GM18870 (cell line): ENCODE data around the gene P4HB.

Experiments
- ATAC-seq: cut with Tn5 transposase; IDR thresholded peaks from one replicate; pipeline ENCODE4 v1.9.1; 2021; ENCODE audit warnings: moderate library complexity; ENCODE audit not compliant: unreplicated experiment

The P4HB gene

DNA sequence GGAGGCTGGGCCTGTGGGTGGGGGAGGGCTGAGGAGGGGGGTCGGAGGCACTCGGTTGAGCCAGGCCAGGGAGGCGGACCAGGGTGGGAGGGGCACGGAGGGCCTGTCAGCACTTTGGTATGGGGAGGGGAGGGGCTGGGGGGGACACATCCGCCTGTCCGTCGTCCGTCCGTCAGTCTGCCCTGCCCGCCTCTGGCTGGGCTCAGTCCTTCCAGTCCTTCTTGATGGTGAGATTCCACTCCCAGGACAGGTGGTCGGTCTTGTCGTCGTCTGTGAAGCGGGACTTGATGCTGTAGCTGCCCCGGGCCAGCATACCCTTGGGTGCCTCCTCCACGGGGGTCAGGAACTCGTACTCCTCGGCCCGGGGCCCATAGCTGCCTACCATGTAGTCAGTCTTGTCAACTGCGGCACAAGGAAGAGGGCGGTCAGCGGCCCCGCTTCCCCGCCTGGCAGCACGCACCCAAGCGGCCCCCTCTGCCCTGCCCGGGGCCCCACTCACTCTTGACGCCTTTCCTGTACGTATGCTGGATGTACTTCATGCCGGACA lies 8.4 kb upstream of the P4HB start:
- no peak for ATAC-seq

DNA sequence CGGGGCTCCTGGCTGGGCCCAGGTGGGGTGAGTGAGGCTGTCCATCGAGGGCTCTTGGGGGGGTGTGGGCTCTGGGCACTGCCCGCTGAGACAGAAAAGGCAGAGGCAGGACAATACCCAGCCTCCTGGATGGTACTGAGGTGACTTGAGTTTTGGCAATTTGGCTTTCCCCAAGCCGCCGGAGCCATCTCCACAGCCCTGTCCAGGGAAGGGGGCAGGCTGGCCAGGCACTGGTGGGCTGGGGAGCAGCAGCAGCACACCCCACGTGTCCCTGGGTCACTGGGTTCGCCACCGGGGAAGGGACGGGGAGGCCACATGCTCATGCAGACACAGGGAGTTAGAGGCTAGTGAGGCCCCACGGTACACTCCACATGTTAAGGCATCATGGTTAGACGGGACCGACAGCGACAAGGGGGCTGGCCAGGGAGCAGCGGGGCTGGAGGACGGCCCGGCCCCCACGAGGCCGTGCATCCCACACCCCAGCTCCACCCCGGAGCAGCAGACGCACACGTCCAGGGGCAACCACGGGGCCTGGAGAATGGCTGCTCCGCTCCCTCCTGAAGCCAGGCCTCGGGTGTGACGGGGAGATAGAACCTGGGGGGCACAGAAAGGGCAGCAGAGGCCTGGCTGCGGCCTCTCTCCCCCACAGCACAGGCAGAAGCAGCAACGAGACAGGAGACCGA lies 7.8 kb upstream of the P4HB start:
- no peak for ATAC-seq

DNA sequence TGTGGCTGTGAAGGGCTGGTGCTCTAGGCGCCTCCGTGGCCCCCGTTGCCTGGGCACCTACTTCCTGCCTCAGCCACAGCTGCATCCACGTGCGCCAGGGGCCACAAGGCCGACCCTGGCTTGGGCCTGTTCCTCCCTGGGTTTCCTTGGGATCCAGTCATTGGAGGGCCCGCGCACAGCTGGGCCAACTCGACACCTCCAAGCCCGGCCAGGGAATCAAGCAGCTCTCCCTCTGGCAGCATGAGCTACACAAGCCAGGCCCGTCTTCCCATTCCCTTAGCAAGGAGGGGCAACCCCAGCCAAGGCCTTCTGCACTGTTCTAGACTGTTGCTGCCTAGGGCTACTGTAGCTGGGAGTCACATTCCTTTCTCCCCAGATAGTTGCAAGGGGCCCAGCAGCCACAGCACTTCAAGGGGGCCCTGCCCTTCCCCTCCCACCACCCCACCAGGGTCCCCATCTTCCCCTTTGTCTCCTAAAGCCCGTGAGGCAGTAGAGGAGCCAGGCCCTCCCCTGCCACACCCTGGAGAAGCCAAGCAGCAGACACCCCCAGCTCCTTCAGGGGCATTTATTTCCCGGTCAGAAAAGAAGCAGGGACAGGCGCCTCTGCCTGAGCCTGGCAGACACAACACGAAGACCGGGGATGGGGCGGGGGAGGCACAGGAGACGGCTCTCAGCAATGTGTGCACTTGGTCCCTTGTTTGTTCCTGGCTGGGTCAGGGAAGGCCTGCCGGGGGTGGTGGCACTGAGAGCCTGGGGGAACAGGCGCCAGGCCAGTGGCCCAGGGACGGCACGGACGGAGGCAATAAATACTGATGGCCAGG lies 7.0 kb upstream of the P4HB start:
- no peak for ATAC-seq

DNA sequence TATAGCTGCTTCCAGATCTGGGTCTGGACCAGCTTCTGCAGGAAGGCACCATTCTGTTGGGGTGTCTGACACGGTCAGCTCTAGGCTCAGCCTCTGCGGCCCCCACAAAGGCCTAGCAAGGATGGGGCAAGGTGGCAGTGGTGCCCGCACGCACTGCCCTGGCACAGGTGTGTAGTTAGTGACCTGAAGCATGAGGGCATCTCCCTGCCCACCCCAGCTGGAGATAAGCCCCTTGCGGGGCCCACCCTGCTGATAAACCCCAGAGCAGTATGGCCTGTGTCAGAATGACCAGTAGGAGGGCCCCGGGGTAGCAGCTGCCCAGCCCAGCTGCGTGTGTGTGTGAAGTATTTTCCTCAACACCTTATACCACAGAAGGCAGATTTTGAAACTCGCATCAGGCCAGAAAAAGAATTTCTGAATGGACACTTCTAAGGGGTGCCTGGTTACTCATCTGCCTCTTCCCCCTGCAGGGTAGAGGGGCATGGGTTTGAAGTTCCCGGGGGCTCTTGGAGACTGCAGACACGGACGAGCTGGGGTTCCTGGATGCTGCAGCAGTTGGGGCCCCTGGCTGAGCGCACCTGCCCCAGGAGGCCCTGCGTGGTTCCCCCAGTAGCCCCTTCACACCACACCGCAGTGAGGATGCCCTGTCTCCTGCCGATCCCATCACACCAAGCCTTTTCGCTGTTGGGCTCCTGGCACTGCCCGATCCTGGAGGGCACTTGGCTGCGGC lies 6.3 kb upstream of the P4HB start:
- no peak for ATAC-seq

DNA sequence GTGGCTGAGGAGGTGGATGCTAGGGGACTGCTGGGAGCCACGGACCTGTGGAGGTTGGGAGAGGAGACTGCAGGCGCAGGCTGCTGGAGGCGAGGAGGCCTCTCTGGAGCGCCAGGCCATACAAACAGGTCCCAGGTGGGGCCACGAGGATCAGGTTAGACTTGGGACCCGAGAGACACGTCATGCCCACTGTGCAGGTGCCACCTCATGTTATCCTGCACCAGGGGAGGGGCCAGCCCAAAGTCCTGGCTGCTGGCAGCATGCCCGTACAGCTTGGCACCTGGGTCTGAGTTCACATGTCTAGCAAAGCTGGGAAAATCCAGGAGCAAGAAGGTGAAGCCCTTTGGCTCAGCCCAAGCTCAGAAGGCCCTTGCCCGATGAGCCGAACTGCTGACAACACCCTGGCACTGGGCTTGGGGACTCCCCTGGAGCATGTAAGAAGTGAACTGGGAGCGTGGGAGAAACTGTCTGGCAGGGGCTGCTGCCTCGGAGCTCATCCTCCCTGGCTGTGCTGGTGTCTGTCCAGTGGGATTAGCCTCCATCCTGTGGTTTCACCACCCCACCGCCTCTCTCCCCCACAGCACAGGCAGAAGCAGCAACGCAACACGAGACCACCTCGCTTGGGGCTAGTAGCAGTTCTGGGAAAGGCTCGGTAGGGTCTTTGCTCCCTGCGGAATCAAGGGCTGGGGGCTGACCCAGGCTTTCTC lies 5.6 kb upstream of the P4HB start:
- ATAC-seq, result no peak

DNA sequence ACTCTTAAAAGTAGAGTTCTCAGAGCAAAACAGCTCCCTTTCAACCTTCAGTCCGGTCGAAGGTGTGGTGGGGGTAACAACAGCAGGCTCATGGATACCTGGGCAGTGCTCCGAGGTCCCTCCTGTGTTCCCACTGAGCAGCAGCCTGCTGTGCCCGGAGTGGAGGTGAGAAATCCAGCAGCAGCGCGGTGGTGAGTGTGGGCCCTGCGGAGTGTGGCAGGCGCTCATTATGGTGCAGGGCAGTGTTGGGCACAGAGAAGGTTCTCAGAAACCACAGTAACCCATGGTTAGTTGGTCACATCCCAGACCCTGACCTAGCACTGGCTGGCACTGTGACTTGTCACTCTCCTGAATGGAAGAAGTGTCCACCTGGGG lies 5.0 kb upstream of the P4HB start:
- ATAC-seq, result no peak

DNA sequence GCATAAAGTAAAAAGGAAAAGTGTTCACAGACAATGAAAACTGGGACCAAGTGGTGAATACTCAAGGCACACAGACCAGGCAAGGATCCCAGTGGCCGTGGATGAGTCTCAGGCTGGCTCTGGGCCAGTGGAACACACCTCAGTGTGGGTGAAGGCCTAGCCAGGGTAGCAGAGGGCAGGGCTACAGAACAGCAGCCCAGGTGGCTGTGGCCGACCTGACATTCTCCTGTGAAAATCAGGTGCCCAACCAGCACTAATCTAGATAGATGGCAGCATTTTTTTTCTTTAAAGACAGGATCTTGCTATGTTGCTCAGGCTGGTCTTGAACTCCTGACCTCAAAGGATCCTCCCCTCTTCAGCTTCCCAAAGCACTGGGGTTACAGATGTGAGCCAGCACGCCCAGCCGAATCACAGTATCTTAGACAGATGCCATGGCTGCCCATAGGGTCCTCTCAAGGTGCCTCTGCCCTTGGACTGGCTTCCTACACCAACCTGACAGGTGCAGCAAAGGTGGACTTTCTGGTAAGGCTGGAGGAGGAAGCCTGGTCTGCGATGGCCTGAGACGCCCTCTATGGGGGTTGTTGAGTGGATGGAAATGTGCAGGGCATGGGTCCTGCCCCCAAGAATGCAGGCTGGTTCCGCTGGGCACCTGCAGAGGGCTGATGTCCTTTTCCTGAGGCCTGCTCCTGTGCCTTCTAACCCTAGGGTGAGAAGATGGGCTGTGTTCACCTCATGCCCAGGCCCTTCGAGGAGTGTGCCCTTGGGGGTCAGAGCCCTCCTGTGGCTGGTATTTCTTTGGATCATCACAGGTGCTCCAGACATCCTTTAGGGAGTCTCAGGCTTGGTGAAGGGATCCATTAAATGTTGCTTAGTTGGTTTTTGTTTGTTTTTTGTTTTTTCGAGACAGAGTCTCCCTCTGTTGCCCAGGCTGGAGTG lies 3.8 kb upstream of the P4HB start:
- no peak for ATAC-seq

DNA sequence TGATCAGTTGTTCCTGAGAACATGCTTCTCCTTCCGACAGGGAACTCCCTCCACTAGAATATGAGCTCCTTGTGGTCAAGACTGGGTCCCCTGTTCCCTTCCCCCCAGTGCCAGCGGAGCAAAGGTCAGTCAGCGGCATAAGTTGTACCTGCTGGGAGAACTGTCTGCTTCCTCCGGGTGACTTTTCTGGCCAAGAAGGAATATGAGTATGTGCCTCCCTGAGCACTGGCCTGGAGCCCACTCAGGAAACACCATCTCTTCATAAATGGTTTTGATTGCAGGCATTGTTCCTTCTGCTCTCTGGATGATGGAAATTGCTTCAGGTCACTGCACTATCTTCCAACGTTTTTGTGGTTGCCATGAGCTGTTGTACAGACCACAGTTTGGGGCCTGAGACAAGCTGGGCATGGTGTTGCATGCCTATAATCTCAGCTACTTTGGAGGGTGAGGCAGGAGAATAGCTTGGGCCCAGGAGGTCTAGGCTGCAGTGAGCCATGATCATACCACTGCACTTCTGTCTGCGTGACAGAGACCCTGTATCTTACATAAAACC lies 2.9 kb upstream of the P4HB start:
- no peak for ATAC-seq

DNA sequence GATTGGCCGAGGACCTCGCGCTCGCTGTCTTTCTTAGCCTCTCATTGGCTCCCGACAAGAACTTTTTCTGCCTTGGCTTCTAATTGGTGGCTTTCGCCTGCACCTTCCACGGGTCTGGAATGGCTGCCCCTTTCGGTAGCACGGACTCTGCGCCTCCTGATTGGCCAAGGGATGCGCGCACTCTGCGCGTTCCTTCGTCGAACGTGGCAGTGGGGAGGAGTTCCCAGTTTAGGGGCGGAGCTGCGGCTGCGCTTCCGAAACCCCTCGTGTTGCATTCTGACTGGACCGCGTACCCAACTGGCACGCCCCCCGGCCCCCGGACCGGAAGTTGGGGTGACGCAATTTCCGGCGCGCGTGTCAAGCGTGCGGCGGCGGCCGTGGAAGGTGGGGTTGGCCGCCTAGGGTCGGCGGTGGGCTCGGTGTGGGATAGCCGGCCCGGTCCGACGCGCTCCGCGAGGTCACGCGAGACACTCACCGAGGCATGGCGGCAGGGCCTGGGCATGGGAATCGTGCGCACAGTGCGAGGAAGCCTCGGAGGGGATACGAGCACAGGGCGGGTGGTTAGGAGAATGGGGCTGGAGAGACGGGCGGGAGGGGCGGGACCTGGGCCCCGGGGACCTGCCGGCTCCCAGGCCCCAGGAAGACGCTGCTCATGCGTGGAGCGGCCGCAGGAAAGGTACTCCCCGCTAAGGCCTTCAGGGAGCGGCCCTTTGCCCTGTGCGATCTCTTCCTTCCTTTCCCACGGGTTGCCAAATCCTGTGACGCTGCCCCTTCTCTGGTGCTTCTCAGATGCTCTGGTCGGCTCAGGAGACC lies 627 bp upstream of the P4HB start:
- peak; percentile 91 for ATAC-seq

DNA sequence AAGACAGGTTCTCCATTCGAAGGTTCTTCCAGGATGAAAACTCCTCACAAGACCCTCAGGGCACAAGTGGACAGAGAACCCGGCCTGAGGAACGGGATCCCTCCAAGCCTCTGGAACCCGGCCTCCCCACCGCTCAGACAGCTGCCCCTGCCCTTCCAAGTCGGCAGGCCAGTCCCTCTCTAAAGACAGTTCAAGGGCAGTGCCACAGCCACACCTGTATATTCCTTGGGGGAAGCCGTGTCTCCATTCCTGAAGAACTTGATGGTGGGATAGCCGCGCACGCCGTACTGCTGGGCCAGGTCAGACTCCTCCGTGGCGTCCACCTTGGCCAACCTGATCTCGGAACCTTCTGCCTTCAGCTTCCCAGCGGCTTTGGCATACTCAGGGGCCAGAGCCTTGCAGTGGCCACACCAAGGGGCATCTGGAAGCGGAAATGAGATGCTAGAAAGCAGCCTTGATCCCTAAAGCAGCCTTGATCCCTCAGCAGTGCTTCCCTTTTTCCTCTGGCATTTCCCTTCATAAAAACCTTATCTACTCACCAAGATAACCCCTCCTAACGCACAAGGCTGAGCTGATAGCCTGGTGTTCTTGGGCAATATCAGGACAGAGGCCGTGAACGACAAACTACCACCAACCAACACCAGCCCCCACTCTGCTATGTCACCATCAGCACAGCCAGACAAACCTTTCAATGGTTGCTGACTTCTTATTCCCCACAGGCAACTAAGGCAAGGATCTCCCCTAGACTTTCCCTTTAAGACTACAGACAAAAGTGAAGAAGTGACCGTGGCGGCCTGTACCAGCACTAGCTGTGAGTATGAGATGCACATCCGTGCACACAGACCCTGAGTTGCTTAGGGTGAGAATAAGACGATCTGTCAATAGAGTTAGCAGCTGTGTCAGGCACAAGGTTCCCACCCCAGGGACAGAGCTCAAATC lies 1.1 kb downstream of the P4HB start:
- ATAC-seq, result no peak

DNA sequence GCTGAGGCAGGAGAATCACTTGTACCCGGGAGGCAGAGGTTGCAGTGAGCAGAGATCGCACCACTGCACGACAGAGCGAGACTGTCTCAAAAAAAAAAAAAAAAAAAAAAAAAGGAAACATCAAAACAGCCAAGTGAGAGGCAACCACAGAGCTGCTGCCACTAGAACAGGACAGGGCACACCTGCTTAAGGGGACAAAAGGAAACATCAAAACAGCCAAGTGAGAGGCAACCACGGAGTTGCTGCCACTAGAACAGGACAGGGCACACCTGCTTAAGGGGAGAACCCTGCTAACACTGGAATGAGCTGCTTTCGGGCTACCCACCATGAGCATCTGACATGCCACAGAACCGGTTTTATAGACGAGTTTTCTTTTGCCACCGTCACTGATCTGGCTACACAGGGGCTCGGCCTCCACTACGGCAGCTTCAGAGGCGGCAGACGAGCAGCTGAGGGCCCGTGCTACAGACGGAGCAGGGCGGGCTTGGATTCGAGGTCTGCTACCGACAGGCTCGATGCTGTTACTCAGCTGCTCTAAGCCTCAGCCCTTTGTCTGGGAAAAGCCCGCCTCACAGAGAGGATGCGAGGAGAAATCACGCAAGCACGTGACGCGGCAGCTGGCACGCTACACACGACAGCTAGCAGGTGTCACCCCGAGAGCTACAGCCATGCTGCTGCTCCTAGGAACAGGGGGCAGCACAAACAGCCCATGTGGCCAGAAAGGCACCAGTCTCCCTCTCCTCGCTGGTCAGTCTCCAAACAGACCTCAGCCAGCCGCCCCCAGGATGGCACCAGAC lies 2.0 kb downstream of the P4HB start:
- no peak for ATAC-seq

DNA sequence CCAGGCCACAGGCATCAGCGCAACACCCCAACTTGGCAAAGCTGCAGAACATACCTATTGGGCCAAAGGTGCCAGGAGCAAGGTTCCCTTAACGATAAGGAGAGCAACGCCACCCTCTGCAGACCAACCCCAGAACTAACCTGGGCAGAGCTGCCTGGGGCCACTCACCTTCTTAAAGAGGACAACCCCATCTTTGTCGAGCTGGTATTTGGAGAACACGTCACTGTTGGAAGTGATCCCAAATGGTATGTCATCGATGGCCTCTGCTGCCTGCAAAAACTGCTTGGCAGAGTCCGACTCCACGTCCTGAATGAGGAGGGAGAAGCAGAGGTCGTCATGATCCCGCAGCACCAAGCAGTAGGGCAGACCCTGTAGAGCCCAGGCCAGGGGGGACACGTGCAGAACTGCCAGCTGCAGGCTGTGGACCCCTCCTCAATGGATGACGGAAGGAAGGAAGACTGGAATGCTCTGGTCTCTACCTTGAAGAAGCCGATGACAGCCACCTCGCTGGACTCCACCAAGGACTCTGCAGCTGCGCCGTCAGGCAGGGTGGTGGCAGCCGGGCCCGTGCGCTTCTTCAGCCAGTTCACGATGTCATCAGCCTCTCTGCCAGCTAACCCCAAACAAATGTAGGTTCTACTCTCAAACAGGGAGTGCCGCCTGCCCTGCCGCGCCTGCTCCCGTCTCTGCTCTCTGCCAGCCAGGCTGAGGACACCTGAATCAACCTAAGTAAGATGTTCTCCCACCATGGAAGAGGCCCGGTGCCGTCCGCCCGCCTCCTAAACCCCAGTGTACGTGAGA lies 5.2 kb downstream of the P4HB start:
- ATAC-seq, result no peak

DNA sequence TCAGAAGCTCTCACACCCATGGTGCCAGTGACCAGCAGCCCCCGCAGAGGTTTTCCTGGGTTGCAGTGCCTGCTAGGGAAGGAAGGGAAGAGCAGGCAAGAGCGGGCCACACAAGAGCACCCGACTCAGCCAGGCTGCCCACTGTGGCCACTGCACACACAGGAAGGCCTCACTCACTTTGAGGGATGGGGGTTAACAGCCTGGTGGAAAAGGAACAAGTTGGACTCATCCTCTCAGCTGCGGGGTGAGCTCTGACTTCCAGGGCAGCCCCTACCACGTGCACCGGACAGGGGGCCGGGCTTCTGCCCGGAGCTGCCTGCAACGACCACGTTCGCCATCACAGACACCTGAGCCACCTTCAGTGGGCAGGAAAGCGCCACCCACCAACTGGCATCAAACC lies 8.1 kb downstream of the P4HB start:
- ATAC-seq, result no peak

DNA sequence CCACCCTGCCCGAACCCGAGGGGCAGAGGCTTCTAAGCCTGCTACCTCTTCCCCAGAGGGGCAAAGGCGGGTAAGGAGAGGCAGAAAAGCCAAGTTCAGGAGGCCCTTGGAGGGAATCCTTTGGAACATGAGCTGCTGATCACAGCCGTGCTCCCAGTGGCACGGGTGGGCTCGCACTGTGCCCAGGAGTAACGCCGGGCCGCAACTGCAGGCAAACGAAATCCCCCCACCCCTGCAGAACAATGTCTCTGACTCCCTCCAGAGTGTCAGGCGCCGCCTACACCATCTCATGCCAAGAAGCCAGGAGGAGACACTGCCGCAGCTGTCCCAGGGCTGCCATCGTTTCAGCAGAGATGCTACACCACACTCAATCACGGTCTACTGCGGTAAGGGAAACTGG lies 8.9 kb downstream of the P4HB start:
- ATAC-seq, result no peak

DNA sequence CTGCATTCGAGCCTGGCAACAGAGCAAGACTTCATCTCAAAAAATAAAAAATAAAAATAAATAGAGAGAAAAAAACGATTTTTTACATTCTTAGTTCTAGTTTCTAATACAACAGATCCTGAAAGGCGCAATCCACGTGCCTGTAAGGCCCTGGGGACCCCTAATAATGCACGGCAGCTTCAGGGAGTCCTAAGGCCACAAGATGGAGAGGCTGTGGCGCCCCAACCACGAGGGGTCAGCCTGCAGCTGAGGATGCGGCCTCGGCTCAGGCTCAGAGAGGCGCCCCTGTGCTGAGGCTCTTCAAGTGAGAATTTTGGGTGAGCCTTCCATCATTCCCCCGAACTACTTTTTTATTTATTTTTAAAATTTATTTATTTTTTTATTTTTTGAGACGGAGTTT lies 10.9 kb downstream of the P4HB start:
- ATAC-seq, result no peak
